GM19468 (cell line): ENCODE data around the gene KIF16B.
"Not testable (repeated sequence)": the region's sequence is repeated elsewhere in the genome, so short reads cannot be mapped to it uniquely, and the experiment has no call there.

Source experiments
- ATAC-seq: cut with Tn5 transposase; IDR thresholded peaks from one replicate; pipeline ENCODE4 v1.9.1; 2021; ENCODE audit warnings: mild to moderate bottlenecking, moderate library complexity, moderate number of reproducible peaks; ENCODE audit not compliant: unreplicated experiment; ENCODE audit errors: extremely low read depth

The KIF16B gene

GRCh38 chr20:16573001-16573965 is at the start of gene KIF16B:
TSS of gene KIF16B (minus strand) at chr20:16573448. CDS start at chr20:16573275, 173 bp downstream.
- peak; percentile 59 for ATAC-seq

GRCh38 chr20:16622501-16622900 is 49.3 kb upstream of the KIF16B start:
- no peak for ATAC-seq

GRCh38 chr20:16621435-16622141 is 48.3 kb upstream of the KIF16B start:
- ATAC-seq, result no peak

- ATAC-seq, result no peak
These were observed 47.7 kb upstream of the KIF16B start for GRCh38 chr20:16620961-16621360.

- no peak for ATAC-seq
These were observed 46.7 kb upstream of the KIF16B start for GRCh38 chr20:16619953-16620352.

- ATAC-seq, result no peak
These were observed 43.8 kb upstream of the KIF16B start for GRCh38 chr20:16617056-16617455.

- ATAC-seq, result no peak
These were observed 43.1 kb upstream of the KIF16B start for GRCh38 chr20:16616317-16616716.

- ATAC-seq, result no peak
These were observed 42.0 kb upstream of the KIF16B start for GRCh38 chr20:16615199-16615598.

GRCh38 chr20:16613954-16614353 is 40.7 kb upstream of the KIF16B start:
- no peak for ATAC-seq

- no peak for ATAC-seq
These were observed 39.5 kb upstream of the KIF16B start for GRCh38 chr20:16612706-16613105.

- no peak for ATAC-seq
These were observed 38.6 kb upstream of the KIF16B start for GRCh38 chr20:16611817-16612216.

- ATAC-seq, result no peak
These were observed 35.8 kb upstream of the KIF16B start for GRCh38 chr20:16609066-16609465.

GRCh38 chr20:16608277-16608650 is 35.0 kb upstream of the KIF16B start:
- ATAC-seq, result no peak

GRCh38 chr20:16607364-16608276 is 34.4 kb upstream of the KIF16B start:
- no peak for ATAC-seq

GRCh38 chr20:16606468-16607070 is 33.3 kb upstream of the KIF16B start:
- no peak for ATAC-seq

- no peak for ATAC-seq
These were observed 27.8 kb upstream of the KIF16B start for GRCh38 chr20:16601047-16601446.

GRCh38 chr20:16599257-16599656 is 26.0 kb upstream of the KIF16B start:
- ATAC-seq, result no peak

- no peak for ATAC-seq
These were observed 23.7 kb upstream of the KIF16B start for GRCh38 chr20:16596991-16597390.

GRCh38 chr20:16596404-16596803 is 23.2 kb upstream of the KIF16B start:
- not testable (repeated sequence) for ATAC-seq

- ATAC-seq, result no peak
These were observed 22.1 kb upstream of the KIF16B start for GRCh38 chr20:16595376-16595775.
